ENCODE data around the gene KIAA2012. TPM values are rescaled to one million over a fixed set of nuclear protein-coding genes. Genes with fewer than 3 reads are reported as not detected.

KIAA2012 gene
- polyA plus RNA-seq, 4 donors = 0.06 to 0.07 TPM; not detected in 2

- no peaks in the 10 kb centered on the region for H3K9me3 ChIP-seq (ENCODE audit: control insufficient read depth in 2 of 2, insufficient read depth in 1 of 2, low read depth in 1 of 2, low read length in 1 of 2)
- H3K27me3 ChIP-seq (ENCODE audit: control insufficient read depth in 3 of 3, insufficient read depth in 3 of 3, low read length in 3 of 3) = no peaks in the 10 kb centered on the region
- no peak overlapping the region for H3K4me3 ChIP-seq (ENCODE audit: low read depth in 1 of 3, low read length in 3 of 3)
- no peak for DNase-seq
- FAIRE-seq = no peak
- no peaks in the 10 kb centered on the region for H3K36me3 ChIP-seq (ENCODE audit: control insufficient read depth in 3 of 3, insufficient read depth in 2 of 3, low read depth in 1 of 3, low read length in 3 of 3)
- H3K27ac ChIP-seq (ENCODE audit: low read depth in 1 of 3, low read length in 2 of 3) = no peak overlapping the region
- peaks cover 0 to 1% (median 0%) of the 10 kb centered on the region in 3 donors for H3K4me1 ChIP-seq (ENCODE audit: control insufficient read depth in 3 of 3, insufficient read depth in 2 of 3, low read depth in 1 of 3, low read length in 2 of 3)
- WGBS, 3 donors = 88 to 99% (median 96%) methylated on average over 2 of the region's 2 CpGs
Observed at GRCh38 chr2:202049092-202049728, 23.8 kb upstream of the KIAA2012 start.

- Histone ChIP-seq H3K27me3 (ENCODE audit: control insufficient read depth in 3 of 3, insufficient read depth in 3 of 3, low read length in 3 of 3) (no peaks in the 10 kb centered on the region), H3K36me3 (ENCODE audit: control insufficient read depth in 3 of 3, insufficient read depth in 2 of 3, low read depth in 1 of 3, low read length in 3 of 3) (no peaks in the 10 kb centered on the region), H3K9me3 (ENCODE audit: control insufficient read depth in 2 of 2, insufficient read depth in 1 of 2, low read depth in 1 of 2, low read length in 1 of 2) (no peaks in the 10 kb centered on the region), H3K4me1 (ENCODE audit: control insufficient read depth in 3 of 3, insufficient read depth in 2 of 3, low read depth in 1 of 3, low read length in 2 of 3) (peaks cover 0 to 3% (median 1%) of the 10 kb centered on the region in 3 donors), H3K27ac (ENCODE audit: low read depth in 1 of 3, low read length in 2 of 3) (no peak overlapping the region), H3K4me3 (ENCODE audit: low read depth in 1 of 3, low read length in 3 of 3) (no peak overlapping the region)
- FAIRE-seq = no peak
- 97 to 99% (median 98%) methylated on average over 1 of the region's 1 CpG for WGBS, 3 donors
- DNase-seq = peak in 1 of 2 donors; percentile 21
Observed at GRCh38 chr2:202049840-202050239, 23.2 kb upstream of the KIAA2012 start.

GRCh38 chr2:202050652-202051051, 22.4 kb upstream of the KIAA2012 start:
- H3K4me3 ChIP-seq (ENCODE audit: low read depth in 1 of 3, low read length in 3 of 3) = no peak overlapping the region
- FAIRE-seq (no peak), DNase-seq (no peak)
- peaks cover 0 to 4% (median 1%) of the 10 kb centered on the region in 3 donors for H3K4me1 ChIP-seq (ENCODE audit: control insufficient read depth in 3 of 3, insufficient read depth in 2 of 3, low read depth in 1 of 3, low read length in 2 of 3)
- H3K27me3 ChIP-seq (ENCODE audit: control insufficient read depth in 3 of 3, insufficient read depth in 3 of 3, low read length in 3 of 3) = no peaks in the 10 kb centered on the region
- no peaks in the 10 kb centered on the region for H3K36me3 ChIP-seq (ENCODE audit: control insufficient read depth in 3 of 3, insufficient read depth in 2 of 3, low read depth in 1 of 3, low read length in 3 of 3)
- no peak overlapping the region for H3K27ac ChIP-seq (ENCODE audit: low read depth in 1 of 3, low read length in 2 of 3)
- no peaks in the 10 kb centered on the region for H3K9me3 ChIP-seq (ENCODE audit: control insufficient read depth in 2 of 2, insufficient read depth in 1 of 2, low read depth in 1 of 2, low read length in 1 of 2)

GRCh38 chr2:202051499-202052161, 21.4 kb upstream of the KIAA2012 start:
- no peaks in the 10 kb centered on the region for H3K9me3 ChIP-seq (ENCODE audit: control insufficient read depth in 2 of 2, insufficient read depth in 1 of 2, low read depth in 1 of 2, low read length in 1 of 2)
- peaks cover 0 to 4% (median 1%) of the 10 kb centered on the region in 3 donors for H3K4me1 ChIP-seq (ENCODE audit: control insufficient read depth in 3 of 3, insufficient read depth in 2 of 3, low read depth in 1 of 3, low read length in 2 of 3)
- FAIRE-seq = no peak
- no peak overlapping the region for H3K4me3 ChIP-seq (ENCODE audit: low read depth in 1 of 3, low read length in 3 of 3)
- no peak overlapping the region for H3K27ac ChIP-seq (ENCODE audit: low read depth in 1 of 3, low read length in 2 of 3)
- WGBS, 3 donors = 75 to 87% (median 86%) methylated on average over 8 of the region's 8 CpGs
- DNase-seq = no peak
- no peaks in the 10 kb centered on the region for H3K27me3 ChIP-seq (ENCODE audit: control insufficient read depth in 3 of 3, insufficient read depth in 3 of 3, low read length in 3 of 3)
- H3K36me3 ChIP-seq (ENCODE audit: control insufficient read depth in 3 of 3, insufficient read depth in 2 of 3, low read depth in 1 of 3, low read length in 3 of 3) = no peaks in the 10 kb centered on the region

- no peak for FAIRE-seq
- Histone ChIP-seq H3K9me3 (ENCODE audit: control insufficient read depth in 2 of 2, insufficient read depth in 1 of 2, low read depth in 1 of 2, low read length in 1 of 2) (no peaks in the 10 kb centered on the region), H3K4me1 (ENCODE audit: control insufficient read depth in 3 of 3, insufficient read depth in 2 of 3, low read depth in 1 of 3, low read length in 2 of 3) (peaks cover 0 to 4% (median 1%) of the 10 kb centered on the region in 3 donors)
Observed at GRCh38 chr2:202052235-202052634, 20.8 kb upstream of the KIAA2012 start.

DNA sequence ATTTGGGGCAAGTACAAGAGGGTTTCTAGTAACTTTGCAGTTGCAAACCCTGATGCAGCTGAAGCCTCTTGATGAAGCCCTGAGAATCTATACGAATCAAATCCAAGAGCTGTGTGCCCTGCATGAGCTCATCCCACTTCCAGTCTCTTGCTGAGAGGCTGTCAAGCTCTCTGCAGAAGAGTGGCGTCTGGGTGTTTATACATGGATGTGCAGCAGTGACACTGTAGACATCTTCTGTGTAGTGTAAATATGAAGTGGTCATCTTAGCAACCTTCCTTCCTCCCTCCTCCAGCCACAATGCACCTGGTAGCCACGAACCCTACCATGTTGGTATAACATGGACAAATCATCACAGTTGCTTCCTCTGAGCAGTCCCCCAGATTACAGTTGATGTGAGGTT, 18.4 kb upstream of the KIAA2012 start:
- H3K27ac ChIP-seq (ENCODE audit: low read depth in 1 of 3, low read length in 2 of 3) = no peak overlapping the region
- H3K9me3 ChIP-seq (ENCODE audit: control insufficient read depth in 2 of 2, insufficient read depth in 1 of 2, low read depth in 1 of 2, low read length in 1 of 2) = no peaks in the 10 kb centered on the region
- no peak for DNase-seq
- H3K4me3 ChIP-seq (ENCODE audit: low read depth in 1 of 3, low read length in 3 of 3) = no peak overlapping the region
- FAIRE-seq = no peak
- WGBS, 3 donors = 70 to 73% (median 70%) methylated on average over 3 of the region's 3 CpGs
- no peaks in the 10 kb centered on the region for H3K27me3 ChIP-seq (ENCODE audit: control insufficient read depth in 3 of 3, insufficient read depth in 3 of 3, low read length in 3 of 3)
- H3K4me1 ChIP-seq (ENCODE audit: control insufficient read depth in 3 of 3, insufficient read depth in 2 of 3, low read depth in 1 of 3, low read length in 2 of 3) = peaks cover 0 to 4% (median 1%) of the 10 kb centered on the region in 3 donors
- H3K36me3 ChIP-seq (ENCODE audit: control insufficient read depth in 3 of 3, insufficient read depth in 2 of 3, low read depth in 1 of 3, low read length in 3 of 3) = no peaks in the 10 kb centered on the region

More at GRCh38 chr2:202052235-202052634, 20.8 kb upstream of the KIAA2012 start:
- no peak overlapping the region for H3K4me3 ChIP-seq (ENCODE audit: low read depth in 1 of 3, low read length in 3 of 3)
- no peak overlapping the region for H3K27ac ChIP-seq (ENCODE audit: low read depth in 1 of 3, low read length in 2 of 3)
- H3K36me3 ChIP-seq (ENCODE audit: control insufficient read depth in 3 of 3, insufficient read depth in 2 of 3, low read depth in 1 of 3, low read length in 3 of 3) = no peaks in the 10 kb centered on the region
- 88 to 93% (median 93%) methylated on average over 1 of the region's 1 CpG for WGBS, 3 donors
- DNase-seq = no peak
- H3K27me3 ChIP-seq (ENCODE audit: control insufficient read depth in 3 of 3, insufficient read depth in 3 of 3, low read length in 3 of 3) = no peaks in the 10 kb centered on the region

- no peaks in the 10 kb centered on the region for H3K36me3 ChIP-seq (ENCODE audit: control insufficient read depth in 3 of 3, insufficient read depth in 2 of 3, low read depth in 1 of 3, low read length in 3 of 3)
- DNase-seq (peak in 1 of 2 donors; percentile 40), FAIRE-seq (no peak)
Observed at GRCh38 chr2:202056611-202057010, 16.4 kb upstream of the KIAA2012 start.

DNA sequence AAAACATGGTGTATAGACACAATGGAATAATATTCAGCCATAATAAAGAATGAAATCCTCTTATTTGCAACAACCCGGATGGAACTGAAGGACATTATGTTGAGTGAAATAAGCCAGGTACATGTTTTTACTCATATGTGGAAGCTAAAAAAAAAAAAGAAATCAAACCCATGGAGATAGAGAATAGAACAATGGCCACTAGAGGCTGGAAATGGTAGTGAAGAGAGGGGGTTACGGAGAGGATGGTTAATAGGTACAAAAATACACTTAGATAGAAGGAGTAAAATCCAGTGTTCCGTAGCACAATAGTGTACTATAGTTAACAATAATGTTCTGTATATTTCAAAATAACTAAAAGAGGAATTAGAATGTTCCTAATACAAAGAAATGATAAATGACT, 12.8 kb upstream of the KIAA2012 start:
- H3K27ac ChIP-seq (ENCODE audit: low read depth in 1 of 3, low read length in 2 of 3) = no peak overlapping the region
- no peaks in the 10 kb centered on the region for H3K9me3 ChIP-seq (ENCODE audit: control insufficient read depth in 2 of 2, insufficient read depth in 1 of 2, low read depth in 1 of 2, low read length in 1 of 2)
- H3K27me3 ChIP-seq (ENCODE audit: control insufficient read depth in 3 of 3, insufficient read depth in 3 of 3, low read length in 3 of 3) = no peaks in the 10 kb centered on the region
- 89 to 92% (median 89%) methylated on average over 3 of the region's 3 CpGs for WGBS, 3 donors
- DNase-seq (no peak), FAIRE-seq (no peak)
- H3K4me3 ChIP-seq (ENCODE audit: low read depth in 1 of 3, low read length in 3 of 3) = no peak overlapping the region
- no peaks in the 10 kb centered on the region for H3K36me3 ChIP-seq (ENCODE audit: control insufficient read depth in 3 of 3, insufficient read depth in 2 of 3, low read depth in 1 of 3, low read length in 3 of 3)
- peaks cover 0 to 5% (median 0%) of the 10 kb centered on the region in 3 donors for H3K4me1 ChIP-seq (ENCODE audit: control insufficient read depth in 3 of 3, insufficient read depth in 2 of 3, low read depth in 1 of 3, low read length in 2 of 3)

More at GRCh38 chr2:202056611-202057010, 16.4 kb upstream of the KIAA2012 start:
- Histone ChIP-seq H3K4me1 (ENCODE audit: control insufficient read depth in 3 of 3, insufficient read depth in 2 of 3, low read depth in 1 of 3, low read length in 2 of 3) (peaks cover 0 to 4% (median 0%) of the 10 kb centered on the region in 3 donors), H3K9me3 (ENCODE audit: control insufficient read depth in 2 of 2, insufficient read depth in 1 of 2, low read depth in 1 of 2, low read length in 1 of 2) (no peaks in the 10 kb centered on the region), H3K27me3 (ENCODE audit: control insufficient read depth in 3 of 3, insufficient read depth in 3 of 3, low read length in 3 of 3) (no peaks in the 10 kb centered on the region), H3K4me3 (ENCODE audit: low read depth in 1 of 3, low read length in 3 of 3) (no peak overlapping the region), H3K27ac (ENCODE audit: low read depth in 1 of 3, low read length in 2 of 3) (no peak overlapping the region)
- whole genome bisulfite sequencing, 3 donors = 8 to 40% (median 13%) methylated on average over 2 of the region's 2 CpGs
